C4-2B (cell line): ENCODE measurements around the gene ACSM6.

Source experiments
- H3K27ac ChIP-seq: fragments of 450-650 bp; 2 replicates; pipeline ENCODE4 v1.5.1; 2017
- CTCF ChIP-seq: fragments of 450-650 bp; conservative IDR thresholded peaks from 2 replicates; pipeline ENCODE4 v1.5.1; 2017; ENCODE audit warnings: mild to moderate bottlenecking
- ZFX ChIP-seq: fragments of 450-650 bp; IDR thresholded peaks from 2 replicates; pipeline ENCODE4 v1.6.1; 2017

ACSM6 gene

GRCh38 chr10:95177429-95177828 is 16.6 kb upstream of the ACSM6 start:
- H3K27ac ChIP-seq: no peak overlapping the region
- TF ChIP-seq CTCF (no peak), ZFX (no peak)

- no peak overlapping the region for H3K27ac ChIP-seq
- no peak for TF ChIP-seq ZFX
- TF ChIP-seq CTCF: no peak
Observed at GRCh38 chr10:95178266-95178665, 15.8 kb upstream of the ACSM6 start.

- TF ChIP-seq CTCF (no peak), ZFX (no peak)
- no peak overlapping the region for H3K27ac ChIP-seq
Observed at GRCh38 chr10:95178797-95179196, 15.2 kb upstream of the ACSM6 start.

GRCh38 chr10:95181726-95182125 is 12.3 kb upstream of the ACSM6 start:
- no peak overlapping the region for H3K27ac ChIP-seq
- TF ChIP-seq ZFX: no peak
- no peak for TF ChIP-seq CTCF

GRCh38 chr10:95183271-95184230 is 10.5 kb upstream of the ACSM6 start:
- peak overlapping the region; percentile 65 for H3K27ac ChIP-seq
- TF ChIP-seq ZFX (0 out of 2 replicates have a peak, but pooled peaks have one; percentile 41), CTCF (peak; percentile 100)

- no peak overlapping the region for H3K27ac ChIP-seq
- TF ChIP-seq CTCF: no peak
- no peak for TF ChIP-seq ZFX
Observed at GRCh38 chr10:95187617-95188016, 6.4 kb upstream of the ACSM6 start.

- no peak for TF ChIP-seq CTCF
- TF ChIP-seq ZFX: no peak
Observed at GRCh38 chr10:95188593-95188992, 5.4 kb upstream of the ACSM6 start.

More at GRCh38 chr10:95188593-95188992, 5.4 kb upstream of the ACSM6 start:
- H3K27ac ChIP-seq: no peak overlapping the region
